Stimulated activated memory B cell treated with anti-CD40 and anti-IgM and Interleukin-4, amounts not matched to agents 10 μg/mL and 1 μg/mL and 100 μg/mL, for 72 hours (primary cell): ENCODE data around the gene BANP.
A peak's percentile ranks its signal among the peaks of the same experiment; 100 is the strongest.

ENCODE experiments used
- ATAC-seq: fragments of 150-1000 bp; cut with Tn5 transposase; 2 replicates; pipeline ENCODE4 v1.10.0; 2021
- H3K27ac Mint-ChIP-seq: one replicate; pipeline ENCODE4 v1.8.0; 2022; ENCODE audit warnings: mild to moderate bottlenecking, mixed read lengths
- H3K27me3 Mint-ChIP-seq: one replicate; pipeline ENCODE4 v1.8.0; 2022; ENCODE audit warnings: mixed read lengths
- H3K36me3 Mint-ChIP-seq: one replicate; pipeline ENCODE4 v1.8.0; 2022; ENCODE audit warnings: mixed read lengths
- H3K4me1 Mint-ChIP-seq: one replicate; pipeline ENCODE4 v1.8.0; 2022; ENCODE audit warnings: mixed read lengths
- H3K4me3 Mint-ChIP-seq: one replicate; pipeline ENCODE4 v1.8.0; 2022; ENCODE audit warnings: mild to moderate bottlenecking, moderate library complexity, mixed read lengths
- H3K9me3 Mint-ChIP-seq: one replicate; pipeline ENCODE4 v1.8.0; 2022; ENCODE audit warnings: mixed read lengths

The BANP gene

DNA sequence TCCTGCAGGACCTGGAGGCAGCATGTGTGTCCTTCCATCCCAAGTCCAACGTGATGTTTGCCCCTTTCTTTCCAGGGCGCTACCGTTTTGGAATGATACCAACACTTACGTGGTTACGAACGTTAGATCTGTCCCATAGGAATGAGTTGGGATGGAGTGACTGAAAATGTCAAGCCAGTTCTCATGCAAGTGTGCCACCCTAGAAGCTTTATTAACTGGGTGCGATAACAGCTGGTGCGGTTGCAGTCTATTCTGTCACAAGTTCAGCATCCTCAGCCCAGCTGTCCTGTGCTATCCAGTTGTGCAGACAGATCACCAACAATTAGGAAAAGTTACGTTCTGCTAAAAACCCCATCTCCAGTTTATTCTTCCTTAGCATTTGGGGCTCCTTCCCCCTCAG, 52.5 kb downstream of the BANP start:
- Mint-ChIP-seq H3K4me3 (no peak overlapping the region), H3K36me3 (peaks cover 49% of the 10 kb centered on the region), H3K27me3 (no peaks in the 10 kb centered on the region), H3K27ac (no peak overlapping the region), H3K4me1 (peaks cover 28% of the 10 kb centered on the region), H3K9me3 (no peaks in the 10 kb centered on the region)
- no peak for ATAC-seq

DNA sequence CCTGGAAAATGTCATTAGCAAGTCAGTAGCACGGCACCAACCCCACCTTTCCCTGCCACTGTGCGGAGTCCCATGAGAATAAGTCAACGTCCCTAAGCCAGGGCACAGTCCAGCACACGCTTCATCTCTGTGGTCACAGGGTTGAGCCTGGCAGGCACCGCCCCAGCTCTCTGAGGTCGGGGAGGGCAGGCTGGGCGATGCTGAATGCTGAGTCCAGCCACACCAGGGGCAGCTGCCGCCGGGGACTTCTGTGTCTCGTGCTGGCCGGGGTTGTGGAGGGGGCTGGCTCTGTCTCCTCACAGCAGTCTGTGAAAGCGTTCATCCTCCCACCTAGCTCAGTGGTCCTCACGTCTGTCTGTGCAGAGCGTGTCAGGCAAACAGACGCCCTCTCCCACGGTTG, 53.2 kb downstream of the BANP start:
- H3K4me3 Mint-ChIP-seq: no peak overlapping the region
- H3K27me3 Mint-ChIP-seq: no peaks in the 10 kb centered on the region
- peaks cover 34% of the 10 kb centered on the region for H3K4me1 Mint-ChIP-seq
- no peaks in the 10 kb centered on the region for H3K9me3 Mint-ChIP-seq
- H3K36me3 Mint-ChIP-seq: peaks cover 55% of the 10 kb centered on the region
- no peak for ATAC-seq
- H3K27ac Mint-ChIP-seq: no peak overlapping the region

DNA sequence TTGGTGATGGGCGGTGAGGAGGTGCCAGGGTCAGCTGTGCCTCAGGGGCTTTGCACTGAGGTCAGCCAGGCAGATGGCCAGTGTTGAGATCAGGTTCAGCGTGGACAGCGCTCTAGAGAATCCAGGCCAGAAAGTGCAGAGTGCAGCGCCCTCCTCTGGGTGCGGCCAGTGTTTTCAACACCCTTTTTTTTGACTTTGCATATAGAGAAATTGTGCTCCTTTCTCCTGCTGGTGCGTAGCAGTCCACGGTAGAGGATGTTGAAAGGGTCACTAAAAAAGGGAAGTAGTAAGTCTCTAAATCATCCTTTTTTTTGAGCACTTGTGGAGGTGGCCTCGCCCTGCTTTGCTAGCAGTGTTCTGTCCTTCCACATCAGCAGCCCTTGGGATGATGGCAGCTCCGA, 53.9 kb downstream of the BANP start:
- peaks cover 35% of the 10 kb centered on the region for H3K4me1 Mint-ChIP-seq
- no peak overlapping the region for H3K4me3 Mint-ChIP-seq
- no peaks in the 10 kb centered on the region for H3K27me3 Mint-ChIP-seq
- peak overlapping the region; percentile 43 for H3K27ac Mint-ChIP-seq
- H3K9me3 Mint-ChIP-seq: no peaks in the 10 kb centered on the region
- H3K36me3 Mint-ChIP-seq: peaks cover 63% of the 10 kb centered on the region
- ATAC-seq: peak; percentile 78

DNA sequence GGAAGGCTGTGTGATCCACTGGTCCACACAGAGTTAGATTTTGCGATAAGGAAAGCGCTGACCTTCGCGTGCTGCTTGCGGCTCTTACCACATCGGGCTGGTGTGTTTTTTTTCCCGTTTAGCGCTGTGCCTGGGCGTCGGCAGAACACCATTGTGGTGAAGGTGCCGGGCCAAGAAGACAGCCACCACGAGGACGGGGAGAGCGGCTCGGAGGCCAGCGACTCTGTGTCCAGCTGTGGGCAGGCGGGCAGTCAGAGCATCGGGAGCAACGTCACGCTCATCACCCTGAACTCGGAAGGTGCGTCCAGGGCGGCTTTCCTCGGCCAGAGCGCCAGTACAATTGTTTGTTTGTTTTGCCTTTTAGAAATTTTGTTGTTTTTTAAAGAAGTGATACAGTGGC, 54.7 kb downstream of the BANP start:
- Mint-ChIP-seq H3K4me1 (peaks cover 35% of the 10 kb centered on the region), H3K36me3 (peaks cover 70% of the 10 kb centered on the region), H3K4me3 (no peak overlapping the region), H3K27ac (peak overlapping the region; percentile 43), H3K9me3 (no peaks in the 10 kb centered on the region), H3K27me3 (no peaks in the 10 kb centered on the region)
- ATAC-seq: no peak

DNA sequence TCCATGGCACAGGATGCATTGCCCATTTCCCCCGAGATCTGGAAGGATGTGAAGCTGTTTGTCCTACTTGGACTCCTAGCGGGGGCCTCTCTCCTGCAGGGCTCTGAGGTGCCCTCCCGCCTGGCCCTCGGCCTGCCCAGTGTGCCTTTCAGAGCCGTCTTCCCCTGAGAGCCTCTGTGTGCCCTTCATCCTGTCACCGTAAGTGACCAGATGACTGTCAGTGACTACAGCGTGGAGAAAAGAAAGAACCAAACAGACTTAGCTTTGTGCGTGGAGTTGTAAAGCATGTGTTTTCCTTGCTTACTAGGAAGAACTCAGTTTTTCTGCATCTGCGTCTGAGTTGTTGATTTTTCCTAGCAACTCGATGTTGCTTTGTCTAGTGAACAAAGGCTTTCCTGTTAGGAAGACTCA, 56.1 kb downstream of the BANP start:
- H3K27ac Mint-ChIP-seq: no peak overlapping the region
- no peak overlapping the region for H3K4me3 Mint-ChIP-seq
- H3K4me1 Mint-ChIP-seq: peaks cover 32% of the 10 kb centered on the region
- H3K9me3 Mint-ChIP-seq: no peaks in the 10 kb centered on the region
- peaks cover 71% of the 10 kb centered on the region for H3K36me3 Mint-ChIP-seq
- no peak for ATAC-seq
- no peaks in the 10 kb centered on the region for H3K27me3 Mint-ChIP-seq

DNA sequence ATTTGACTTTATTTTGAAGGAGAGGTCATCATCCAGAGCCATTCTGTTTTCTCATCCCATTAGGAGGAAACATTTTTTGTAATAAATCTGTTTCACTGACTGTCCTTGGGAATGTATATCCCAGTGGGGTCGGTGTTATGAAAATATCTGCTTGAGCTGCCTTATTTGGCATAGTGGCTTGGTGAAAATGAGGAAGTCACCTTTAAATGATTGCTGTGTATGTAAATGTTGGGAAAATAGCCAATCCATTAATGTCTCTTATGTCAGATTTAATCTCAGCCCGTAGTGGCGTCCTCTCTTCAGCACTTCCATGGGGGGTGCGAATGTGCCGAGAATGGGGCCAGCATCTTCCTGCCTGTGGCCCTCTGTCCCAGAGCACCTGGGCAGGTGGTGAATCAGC, 57.6 kb downstream of the BANP start:
- no peaks in the 10 kb centered on the region for H3K27me3 Mint-ChIP-seq
- ATAC-seq: no peak
- peaks cover 82% of the 10 kb centered on the region for H3K36me3 Mint-ChIP-seq
- no peaks in the 10 kb centered on the region for H3K9me3 Mint-ChIP-seq
- no peak overlapping the region for H3K4me3 Mint-ChIP-seq
- H3K4me1 Mint-ChIP-seq: peaks cover 28% of the 10 kb centered on the region
- H3K27ac Mint-ChIP-seq: no peak overlapping the region

DNA sequence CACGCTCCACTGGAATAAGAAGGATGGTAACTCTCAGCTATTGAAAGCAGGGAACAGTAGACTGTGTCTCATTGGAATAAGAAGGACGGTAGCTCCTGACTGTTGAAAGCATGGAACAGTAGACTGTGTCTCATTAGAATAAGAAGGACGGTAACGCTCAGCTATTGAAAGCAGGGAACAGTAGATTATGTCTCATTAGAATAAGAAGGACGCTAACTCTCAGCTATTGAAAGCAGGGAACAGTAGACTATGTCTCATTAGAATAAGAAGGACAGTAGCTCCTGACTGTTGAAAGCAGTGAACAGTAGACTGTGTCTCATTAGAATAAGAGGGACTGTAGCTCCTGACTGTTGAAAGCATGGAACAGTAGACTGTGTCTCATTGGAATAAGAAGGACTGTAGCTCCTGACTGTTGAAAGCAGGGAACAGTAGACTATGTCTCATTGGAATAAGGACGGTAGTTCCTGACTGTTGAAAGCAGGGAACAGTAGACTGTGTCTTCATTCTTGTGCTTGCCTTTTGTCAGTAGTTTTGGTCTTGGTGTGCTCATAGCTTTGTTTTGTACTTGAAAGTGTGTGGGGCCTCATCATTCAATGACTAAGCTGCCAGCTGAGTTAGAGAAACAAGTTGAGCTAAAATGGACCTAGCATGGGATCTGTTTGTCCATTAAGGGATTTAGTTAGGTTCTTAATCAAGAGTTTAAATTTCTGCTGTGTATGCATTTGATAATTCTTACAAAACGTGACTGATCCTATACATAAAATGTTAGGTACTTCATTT, 58.5 kb downstream of the BANP start:
- H3K4me1 Mint-ChIP-seq: peaks cover 21% of the 10 kb centered on the region
- H3K27ac Mint-ChIP-seq: no peak overlapping the region
- H3K36me3 Mint-ChIP-seq: peaks cover 78% of the 10 kb centered on the region
- no peak for ATAC-seq
- H3K4me3 Mint-ChIP-seq: no peak overlapping the region
- no peaks in the 10 kb centered on the region for H3K27me3 Mint-ChIP-seq
- H3K9me3 Mint-ChIP-seq: no peaks in the 10 kb centered on the region

DNA sequence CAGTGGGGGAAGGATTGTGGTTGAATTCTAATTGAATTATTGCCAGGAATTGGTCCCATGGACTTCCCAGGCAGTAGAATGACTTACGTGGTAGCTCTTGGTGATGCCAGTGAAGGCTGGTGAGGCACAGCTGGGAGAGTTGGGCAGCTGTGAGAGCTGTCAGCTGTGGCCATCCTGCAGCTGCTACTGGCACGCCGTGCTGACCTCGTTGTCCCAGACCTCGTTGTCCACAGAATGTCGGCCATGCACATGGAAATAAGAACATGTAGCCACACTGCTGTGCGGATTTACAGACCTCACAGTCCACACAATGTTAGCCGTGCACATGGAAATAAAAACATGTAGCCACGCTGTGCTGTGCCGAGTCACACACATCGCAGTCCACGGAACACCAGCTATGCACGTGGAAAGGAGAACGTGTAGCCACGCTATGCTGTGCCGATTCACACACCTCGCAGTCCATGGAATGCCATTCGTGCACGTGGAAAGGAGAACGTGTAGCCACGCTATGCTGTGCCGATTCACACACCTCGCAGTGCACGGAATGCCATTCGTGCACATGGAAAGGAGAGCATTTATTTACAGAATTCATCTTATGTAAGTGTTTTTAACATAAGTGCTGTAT, 59.2 kb downstream of the BANP start:
- Mint-ChIP-seq H3K9me3 (no peaks in the 10 kb centered on the region), H3K27ac (no peak overlapping the region), H3K4me3 (no peak overlapping the region), H3K4me1 (peaks cover 21% of the 10 kb centered on the region), H3K27me3 (no peaks in the 10 kb centered on the region), H3K36me3 (peaks cover 78% of the 10 kb centered on the region)
- ATAC-seq: no peak

DNA sequence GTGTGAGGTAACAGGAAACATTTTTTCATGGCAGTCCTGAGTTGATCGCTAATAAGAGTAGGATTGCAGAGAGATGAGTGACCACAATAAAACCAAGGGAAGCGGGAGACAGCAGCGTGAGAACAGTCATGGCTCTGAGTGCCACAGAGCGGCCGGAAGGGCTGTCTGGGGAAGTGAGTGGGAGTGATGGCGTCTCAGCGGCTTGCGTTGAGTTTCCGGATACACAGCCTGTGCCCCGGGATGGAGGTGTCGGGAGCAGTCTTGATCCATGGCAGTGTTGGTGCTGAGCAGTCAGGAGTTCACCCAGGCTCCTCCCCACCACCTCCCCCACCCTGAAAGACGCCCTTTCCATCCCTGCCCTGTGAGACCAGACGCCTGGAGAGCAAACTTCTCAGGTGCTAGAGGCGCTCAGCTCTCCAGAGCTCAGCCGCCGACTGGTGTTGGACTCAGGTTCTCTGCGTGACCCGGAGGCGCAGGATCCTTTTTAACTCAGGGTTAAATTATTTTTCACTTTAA, 59.8 kb downstream of the BANP start:
- Mint-ChIP-seq H3K4me1 (peaks cover 19% of the 10 kb centered on the region), H3K9me3 (no peaks in the 10 kb centered on the region), H3K4me3 (no peak overlapping the region), H3K36me3 (peaks cover 75% of the 10 kb centered on the region), H3K27ac (no peak overlapping the region), H3K27me3 (no peaks in the 10 kb centered on the region)
- no peak for ATAC-seq

DNA sequence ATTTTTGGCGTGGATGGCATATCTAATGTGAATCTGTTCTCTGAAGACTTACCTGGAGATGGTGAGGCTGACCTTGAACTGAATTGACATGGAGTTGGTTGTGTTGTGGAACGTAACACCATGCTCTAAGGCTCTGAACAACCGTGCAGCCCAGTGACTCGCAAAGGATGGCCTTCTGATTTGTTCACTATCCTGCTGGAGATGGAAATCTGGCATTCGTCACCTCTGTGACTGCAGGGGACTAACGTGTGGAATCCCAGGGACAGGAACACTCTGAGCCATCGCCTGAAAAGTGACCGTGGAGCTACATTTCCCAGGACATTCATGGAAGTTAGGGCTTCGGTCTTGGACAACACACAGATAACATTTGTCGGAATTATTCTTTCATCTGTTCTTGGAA, 61.1 kb downstream of the BANP start:
- Mint-ChIP-seq H3K4me3 (no peak overlapping the region), H3K9me3 (no peaks in the 10 kb centered on the region), H3K4me1 (peaks cover 19% of the 10 kb centered on the region), H3K27ac (no peak overlapping the region), H3K36me3 (peaks cover 70% of the 10 kb centered on the region), H3K27me3 (no peaks in the 10 kb centered on the region)
- no peak for ATAC-seq

DNA sequence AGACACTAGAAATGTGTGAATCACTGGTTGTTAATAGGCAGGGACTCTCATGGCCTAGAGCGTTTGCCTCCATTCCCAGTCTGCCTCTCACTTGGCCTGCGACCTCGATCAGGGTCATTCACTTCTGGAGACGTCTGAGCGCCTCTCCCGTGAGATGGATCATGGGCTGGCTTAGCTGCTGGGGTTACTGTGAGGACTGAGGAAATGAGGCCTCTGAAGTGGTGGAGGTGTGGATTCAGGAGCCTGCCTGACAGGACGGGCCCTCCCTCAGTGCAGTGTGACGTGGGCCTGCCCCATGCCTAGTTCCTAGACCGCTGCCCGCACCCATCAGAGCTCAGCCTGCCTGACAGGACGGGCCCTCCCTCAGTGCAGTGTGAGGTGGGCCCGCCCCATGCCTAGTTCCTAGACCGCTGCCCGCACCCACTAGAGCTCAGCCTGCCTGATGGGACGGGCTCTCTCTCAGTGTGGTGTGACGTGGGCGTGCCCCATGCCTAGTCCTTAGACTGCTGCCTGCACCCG, 61.9 kb downstream of the BANP start:
- Mint-ChIP-seq H3K4me3 (no peak overlapping the region), H3K9me3 (no peaks in the 10 kb centered on the region), H3K4me1 (peaks cover 19% of the 10 kb centered on the region), H3K27ac (no peak overlapping the region), H3K27me3 (no peaks in the 10 kb centered on the region), H3K36me3 (peaks cover 69% of the 10 kb centered on the region)
- no peak for ATAC-seq

DNA sequence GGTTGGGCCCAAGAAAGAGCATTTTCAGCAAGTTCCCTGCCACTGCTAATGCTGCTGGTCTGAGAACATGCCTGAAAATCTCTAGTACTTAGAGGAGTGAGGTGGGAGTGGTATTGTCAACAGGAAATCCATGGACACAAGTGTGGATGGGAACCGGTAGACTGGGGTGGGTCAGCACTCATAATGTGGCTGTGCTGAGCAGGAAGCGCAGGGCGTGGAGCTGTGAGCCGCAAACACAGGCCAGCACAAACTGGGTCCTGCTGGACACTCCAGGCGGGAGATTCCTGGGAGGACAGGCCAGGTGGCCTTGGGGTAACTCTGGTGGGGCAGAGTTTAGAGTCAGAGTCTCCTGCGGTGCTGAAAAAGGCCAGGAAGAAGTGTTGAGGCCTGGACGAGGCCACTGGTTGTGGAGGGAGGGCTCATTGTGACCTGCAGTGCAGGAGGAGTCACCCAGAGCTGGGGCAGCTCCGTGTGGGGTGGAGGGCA, 62.6 kb downstream of the BANP start:
- peaks cover 66% of the 10 kb centered on the region for H3K36me3 Mint-ChIP-seq
- no peak overlapping the region for H3K4me3 Mint-ChIP-seq
- no peak overlapping the region for H3K27ac Mint-ChIP-seq
- no peaks in the 10 kb centered on the region for H3K9me3 Mint-ChIP-seq
- ATAC-seq: no peak
- H3K4me1 Mint-ChIP-seq: peaks cover 16% of the 10 kb centered on the region
- no peaks in the 10 kb centered on the region for H3K27me3 Mint-ChIP-seq

DNA sequence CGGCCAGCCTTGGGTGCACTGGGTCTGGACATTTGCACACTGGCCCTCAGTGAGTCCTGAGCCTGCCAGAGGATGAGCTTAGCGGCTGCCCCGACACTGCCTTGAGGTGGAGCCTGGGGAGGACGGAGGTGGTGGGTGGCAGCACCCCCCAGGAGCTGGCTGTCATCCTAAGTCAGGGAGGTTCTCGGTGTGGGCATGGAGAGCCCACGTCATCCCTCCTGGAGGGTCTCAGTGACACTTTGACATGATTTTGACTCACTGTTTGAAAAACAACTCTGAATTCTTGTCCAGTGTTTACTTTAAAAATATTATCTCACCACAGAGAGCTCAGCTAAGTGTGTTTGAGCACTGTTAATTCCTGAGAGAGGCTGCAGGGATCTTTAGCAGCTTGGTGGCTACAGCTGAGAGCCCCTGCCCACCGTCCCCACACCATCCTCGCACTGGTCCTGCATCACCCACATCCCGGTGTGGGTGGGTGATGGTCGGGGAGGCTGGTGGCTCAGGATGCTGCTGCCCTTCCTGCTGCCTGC, 63.1 kb downstream of the BANP start:
- Mint-ChIP-seq H3K27me3 (no peaks in the 10 kb centered on the region), H3K4me1 (peaks cover 11% of the 10 kb centered on the region), H3K4me3 (no peak overlapping the region), H3K9me3 (no peaks in the 10 kb centered on the region), H3K36me3 (peaks cover 66% of the 10 kb centered on the region), H3K27ac (no peak overlapping the region)
- ATAC-seq: no peak

DNA sequence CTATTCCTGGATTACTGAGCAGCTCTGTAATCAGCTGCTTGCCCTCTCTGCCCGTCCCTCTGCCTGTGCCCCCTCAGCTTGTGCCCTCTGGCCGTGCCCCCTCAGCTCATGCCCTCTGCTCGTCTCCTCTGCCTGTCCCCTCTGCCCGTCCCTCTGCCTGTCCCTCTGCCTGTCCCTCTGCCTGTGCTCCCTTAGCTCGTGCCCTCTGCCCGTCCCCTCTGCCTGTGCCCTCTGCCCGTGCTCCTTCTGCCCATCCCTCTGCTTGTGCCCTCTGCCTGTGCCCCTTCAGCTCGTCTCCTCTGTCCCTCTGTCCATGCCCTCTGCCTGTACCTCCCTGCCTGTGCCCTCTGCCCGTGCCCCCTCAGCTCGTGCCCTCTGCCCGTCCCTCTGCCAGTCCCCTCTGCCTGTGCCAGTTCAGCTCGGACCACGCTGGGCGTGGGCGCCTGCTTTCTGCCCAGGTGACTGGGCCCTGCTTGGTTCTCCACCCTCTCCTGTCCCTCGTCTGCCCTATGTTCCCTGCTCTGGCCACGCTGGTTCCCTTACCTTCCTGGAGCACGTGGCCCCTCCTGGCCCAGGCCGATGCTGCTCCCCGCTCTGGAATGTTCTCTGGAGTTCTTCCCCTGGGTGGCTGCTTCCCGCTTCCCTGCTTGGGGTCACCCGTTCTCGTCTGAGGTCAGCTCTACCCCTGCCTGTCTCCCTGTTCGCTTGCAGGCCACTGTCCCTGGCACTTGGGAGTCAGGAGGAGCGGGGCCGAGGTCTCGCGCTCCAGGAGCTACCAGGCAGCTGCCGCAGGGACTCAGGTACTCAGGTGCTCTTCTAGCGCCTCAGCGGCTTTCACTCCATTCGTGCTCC, 63.9 kb downstream of the BANP start:
- no peaks in the 10 kb centered on the region for H3K27me3 Mint-ChIP-seq
- H3K9me3 Mint-ChIP-seq: no peaks in the 10 kb centered on the region
- H3K4me3 Mint-ChIP-seq: no peak overlapping the region
- H3K4me1 Mint-ChIP-seq: peaks cover 9% of the 10 kb centered on the region
- H3K27ac Mint-ChIP-seq: peak overlapping the region; percentile 79
- ATAC-seq: no peak
- peaks cover 60% of the 10 kb centered on the region for H3K36me3 Mint-ChIP-seq

DNA sequence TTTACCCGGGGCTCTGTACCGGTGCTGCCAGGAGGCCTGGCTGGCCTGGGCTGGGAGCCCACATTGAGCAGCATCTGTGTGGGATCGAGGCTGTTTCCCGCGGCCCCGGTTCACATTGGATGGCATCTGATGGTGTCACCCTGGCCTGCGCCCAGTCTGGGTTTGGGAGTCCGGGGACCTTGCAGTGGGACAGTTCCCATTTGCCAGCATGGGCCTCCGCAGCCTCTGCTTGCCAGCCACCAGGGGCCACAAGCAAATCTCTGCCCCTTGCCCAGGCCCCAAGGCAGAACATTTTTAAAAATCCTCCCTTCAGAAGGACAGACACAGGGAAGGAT, 64.5 kb downstream of the BANP start:
- no peaks in the 10 kb centered on the region for H3K9me3 Mint-ChIP-seq
- H3K27ac Mint-ChIP-seq: peak overlapping the region; percentile 79
- no peak for ATAC-seq
- no peak overlapping the region for H3K4me3 Mint-ChIP-seq
- peaks cover 9% of the 10 kb centered on the region for H3K4me1 Mint-ChIP-seq
- H3K27me3 Mint-ChIP-seq: no peaks in the 10 kb centered on the region
- peaks cover 59% of the 10 kb centered on the region for H3K36me3 Mint-ChIP-seq
